HS-27A (cell line): ENCODE results near the gene POLK.

ENCODE experiments used
- DNase-seq: peaks from one replicate; pipeline ENCODE4 v3.0.0-alpha.2; 2012; ENCODE audit warnings: low read depth, missing footprints

The POLK gene

GRCh38 chr5:75510836-75511434 is 756 bp upstream of the POLK start:
- DNase-seq = no peak

- DNase-seq = no peak
Observed at GRCh38 chr5:75512383-75513074, 838 bp downstream of the POLK start.

- no peak for DNase-seq
Observed at GRCh38 chr5:75513841-75514240, 2.1 kb downstream of the POLK start.

- no peak for DNase-seq
Observed at GRCh38 chr5:75514323-75514722, 2.6 kb downstream of the POLK start.

- no peak for DNase-seq
Observed at GRCh38 chr5:75519761-75520160, 8.1 kb downstream of the POLK start.

- DNase-seq = no peak
Observed at GRCh38 chr5:75521195-75521594, 9.5 kb downstream of the POLK start.

GRCh38 chr5:75522025-75522424 is 10.3 kb downstream of the POLK start:
- no peak for DNase-seq

GRCh38 chr5:75522542-75522941 is 10.9 kb downstream of the POLK start:
- DNase-seq = no peak

- DNase-seq = no peak
Observed at GRCh38 chr5:75523275-75523674, 11.6 kb downstream of the POLK start.

- no peak for DNase-seq
Observed at GRCh38 chr5:75524071-75524470, 12.4 kb downstream of the POLK start.

GRCh38 chr5:75524591-75524990 is 12.9 kb downstream of the POLK start:
- DNase-seq = no peak

GRCh38 chr5:75525344-75525743 is 13.7 kb downstream of the POLK start:
- DNase-seq = no peak

- DNase-seq = no peak
Observed at GRCh38 chr5:75526070-75526469, 14.4 kb downstream of the POLK start.

- no peak for DNase-seq
Observed at GRCh38 chr5:75529185-75529584, 17.5 kb downstream of the POLK start.

- DNase-seq = no peak
Observed at GRCh38 chr5:75532190-75532589, 20.5 kb downstream of the POLK start.

GRCh38 chr5:75533716-75534115 is 22.0 kb downstream of the POLK start:
- DNase-seq = peak; percentile 74

- DNase-seq = no peak
Observed at GRCh38 chr5:75534734-75535133, 23.0 kb downstream of the POLK start.

- DNase-seq = no peak
Observed at GRCh38 chr5:75536147-75536546, 24.5 kb downstream of the POLK start.

- DNase-seq = no peak
Observed at GRCh38 chr5:75536694-75537360, 25.1 kb downstream of the POLK start.

- DNase-seq = no peak
Observed at GRCh38 chr5:75538211-75538610, 26.5 kb downstream of the POLK start.

GRCh38 chr5:75545131-75545530 is 33.4 kb downstream of the POLK start:
- DNase-seq = no peak

GRCh38 chr5:75546830-75547229 is 35.1 kb downstream of the POLK start:
- DNase-seq = no peak

GRCh38 chr5:75547812-75548211 is 36.1 kb downstream of the POLK start:
- DNase-seq = no peak

- DNase-seq = no peak
Observed at GRCh38 chr5:75550597-75550996, 38.9 kb downstream of the POLK start.
